WTC11 (cell line): ENCODE data around the gene FSD1L. TPM values are rescaled to one million over a fixed set of nuclear protein-coding genes. Genes with fewer than 3 reads are reported as not detected.

Experiments used
- ATAC-seq: fragments of 200-7000 bp; cut with Tn5 transposase; 2 replicates; pipeline ENCODE4 v1.10.0; 2021; ENCODE audit warnings: mild to moderate bottlenecking, moderate library complexity
- CTCF ChIA-PET: fragments of 300-600 bp; sonication (Branson Sonifier 250); formaldehyde crosslinking; loops from one replicate; lab custom pipeline; 2021; ENCODE audit warnings: antibody characterized with exemption; lab: Charles Lee
- POLR2A ChIA-PET: fragments of 350-600 bp; sonication (Branson Sonifier 250); formaldehyde crosslinking; loops from one replicate; lab custom pipeline; 2021; ENCODE audit warnings: antibody characterized with exemption; lab: Charles Lee
- DNase-seq: peaks from one replicate; pipeline ENCODE4 v3.0.0; 2021; ENCODE audit warnings: low spot score
- H3K27ac Mint-ChIP-seq: 2 replicates; pipeline ENCODE4 v1.8.0; 2021; ENCODE audit warnings: mixed read lengths
- H3K27me3 Mint-ChIP-seq: 2 replicates; pipeline ENCODE4 v1.8.0; 2021; ENCODE audit warnings: low read depth, mild to moderate bottlenecking, moderate library complexity, mixed read lengths
- H3K36me3 Mint-ChIP-seq: 2 replicates; pipeline ENCODE4 v1.8.0; 2021; ENCODE audit warnings: mixed read lengths
- H3K4me1 Mint-ChIP-seq: 2 replicates; pipeline ENCODE4 v1.8.0; 2022; ENCODE audit warnings: mixed read lengths
- H3K4me3 Mint-ChIP-seq: 2 replicates; pipeline ENCODE4 v1.8.0; 2021; ENCODE audit warnings: mild to moderate bottlenecking, moderate library complexity, mixed read lengths
- H3K9me3 Mint-ChIP-seq: 2 replicates; pipeline ENCODE4 v1.8.0; 2021; ENCODE audit warnings: mixed read lengths
- ATF6 ChIP-seq: sonication (generic); formaldehyde crosslinking; IDR thresholded peaks from 2 replicates; pipeline ENCODE4 v1.8.1; 2023; ENCODE audit warnings: mild to moderate bottlenecking, missing genetic modification reagents
- KAT7 ChIP-seq: sonication (generic); formaldehyde crosslinking; IDR thresholded peaks from 2 replicates; pipeline ENCODE4 v1.8.1; 2023; ENCODE audit warnings: missing genetic modification reagents, mild to moderate bottlenecking, borderline replicate concordance
- MXD4 ChIP-seq: fragments of 250-450 bp; sonication (Bioruptor Pico); IDR thresholded peaks from 2 replicates; pipeline ENCODE4 v1.8.0; 2021; ENCODE audit warnings: mild to moderate bottlenecking, moderate library complexity, borderline replicate concordance
- MYBL2 ChIP-seq: sonication (generic); formaldehyde crosslinking; IDR thresholded peaks from 2 replicates; pipeline ENCODE4 v1.8.1; 2023; ENCODE audit warnings: mild to moderate bottlenecking, moderate library complexity, missing genetic modification reagents
- NR3C1 ChIP-seq: sonication (generic); formaldehyde crosslinking; conservative IDR thresholded peaks from 2 replicates; pipeline ENCODE4 v1.8.1; 2023; ENCODE audit warnings: low read depth, mild to moderate bottlenecking, missing genetic modification reagents
- RORB ChIP-seq: fragments of 250-450 bp; sonication (Bioruptor Pico); IDR thresholded peaks from 2 replicates; pipeline ENCODE4 v1.9.0; 2021; ENCODE audit warnings: mild to moderate bottlenecking
- SMAD4 ChIP-seq: sonication (generic); formaldehyde crosslinking; IDR thresholded peaks from 2 replicates; pipeline ENCODE4 v1.8.0; 2022; ENCODE audit warnings: mild to moderate bottlenecking, missing genetic modification reagents
- TEAD1 ChIP-seq: sonication (generic); formaldehyde crosslinking; IDR thresholded peaks from 2 replicates; pipeline ENCODE4 v1.8.0; 2022; ENCODE audit warnings: mild to moderate bottlenecking, missing genetic modification reagents
- ZNF121 ChIP-seq: sonication (generic); formaldehyde crosslinking; IDR thresholded peaks from 2 replicates; pipeline ENCODE4 v1.8.0; 2023; ENCODE audit warnings: missing genetic modification reagents
- ZNF317 ChIP-seq: sonication (generic); formaldehyde crosslinking; IDR thresholded peaks from 2 replicates; pipeline ENCODE4 v1.8.1; 2023; ENCODE audit warnings: low read depth, mild to moderate bottlenecking, moderate library complexity, missing genetic modification reagents, borderline replicate concordance
- ZNF396 ChIP-seq: fragments of 250-450 bp; sonication (Bioruptor Pico); IDR thresholded peaks from 2 replicates; pipeline ENCODE4 v1.8.0; 2021; ENCODE audit warnings: mild to moderate bottlenecking, moderate library complexity, borderline replicate concordance
- total RNA-seq: library from RNA; stranded (reverse); gene quantifications from 3 replicates; pipeline ENCODE4 v1.2.3, GENCODE V29; 2021
- TF ChIP-seq, protein P1 (sequence below): sonication (generic); formaldehyde crosslinking; IDR thresholded peaks from 2 replicates; pipeline ENCODE4 v1.8.1; 2023; ENCODE audit warnings: mild to moderate bottlenecking, missing genetic modification reagents
- TF ChIP-seq, protein P2 (sequence below): sonication (generic); formaldehyde crosslinking; IDR thresholded peaks from 2 replicates; pipeline ENCODE4 v1.8.0; 2023; ENCODE audit warnings: missing genetic modification reagents, mild to moderate bottlenecking, borderline replicate concordance
- TF ChIP-seq, protein P3 (sequence below): fragments of 250-450 bp; sonication (Bioruptor Pico); conservative IDR thresholded peaks from 2 replicates; pipeline ENCODE4 v1.9.0; 2021; ENCODE audit warnings: mild to moderate bottlenecking
- TF ChIP-seq, protein P4 (sequence below): sonication (generic); formaldehyde crosslinking; IDR thresholded peaks from 2 replicates; pipeline ENCODE4 v1.8.0; 2022; ENCODE audit warnings: missing genetic modification reagents

FSD1L gene
- total RNA-seq, 1 experiment from 2014 or later = 5.3 TPM

GRCh38 chr9:105401651-105402050, 46.2 kb upstream of the FSD1L start:
- Mint-ChIP-seq H3K4me1 (peaks cover 50% of the 10 kb centered on the region), H3K27me3 (no peaks in the 10 kb centered on the region), H3K9me3 (peaks cover 5% of the 10 kb centered on the region), H3K36me3 (peaks cover 3% of the 10 kb centered on the region), H3K27ac (peak overlapping the region; percentile 81), H3K4me3 (no peak overlapping the region)
- DNase-seq = no peak
- TF ChIP-seq TEAD1 (CRISPR knock-in tag) (no peak), MXD4 (CRISPR knock-in tag) (no peak), ZNF396 (CRISPR knock-in tag) (no peak), SMAD4 (CRISPR knock-in tag) (no peak), RORB (CRISPR knock-in tag) (no peak), ZNF317 (CRISPR knock-in tag) (no peak), ZNF121 (CRISPR knock-in tag) (no peak), ATF6 (no peak), NR3C1 (no peak), KAT7 (CRISPR knock-in tag) (no peak), MYBL2 (CRISPR knock-in tag) (no peak)
- TF ChIP-seq, protein P1, sequence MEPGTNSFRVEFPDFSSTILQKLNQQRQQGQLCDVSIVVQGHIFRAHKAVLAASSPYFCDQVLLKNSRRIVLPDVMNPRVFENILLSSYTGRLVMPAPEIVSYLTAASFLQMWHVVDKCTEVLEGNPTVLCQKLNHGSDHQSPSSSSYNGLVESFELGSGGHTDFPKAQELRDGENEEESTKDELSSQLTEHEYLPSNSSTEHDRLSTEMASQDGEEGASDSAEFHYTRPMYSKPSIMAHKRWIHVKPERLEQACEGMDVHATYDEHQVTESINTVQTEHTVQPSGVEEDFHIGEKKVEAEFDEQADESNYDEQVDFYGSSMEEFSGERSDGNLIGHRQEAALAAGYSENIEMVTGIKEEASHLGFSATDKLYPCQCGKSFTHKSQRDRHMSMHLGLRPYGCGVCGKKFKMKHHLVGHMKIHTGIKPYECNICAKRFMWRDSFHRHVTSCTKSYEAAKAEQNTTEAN (CRISPR knock-in tag) = no peak
- TF ChIP-seq, protein P2, sequence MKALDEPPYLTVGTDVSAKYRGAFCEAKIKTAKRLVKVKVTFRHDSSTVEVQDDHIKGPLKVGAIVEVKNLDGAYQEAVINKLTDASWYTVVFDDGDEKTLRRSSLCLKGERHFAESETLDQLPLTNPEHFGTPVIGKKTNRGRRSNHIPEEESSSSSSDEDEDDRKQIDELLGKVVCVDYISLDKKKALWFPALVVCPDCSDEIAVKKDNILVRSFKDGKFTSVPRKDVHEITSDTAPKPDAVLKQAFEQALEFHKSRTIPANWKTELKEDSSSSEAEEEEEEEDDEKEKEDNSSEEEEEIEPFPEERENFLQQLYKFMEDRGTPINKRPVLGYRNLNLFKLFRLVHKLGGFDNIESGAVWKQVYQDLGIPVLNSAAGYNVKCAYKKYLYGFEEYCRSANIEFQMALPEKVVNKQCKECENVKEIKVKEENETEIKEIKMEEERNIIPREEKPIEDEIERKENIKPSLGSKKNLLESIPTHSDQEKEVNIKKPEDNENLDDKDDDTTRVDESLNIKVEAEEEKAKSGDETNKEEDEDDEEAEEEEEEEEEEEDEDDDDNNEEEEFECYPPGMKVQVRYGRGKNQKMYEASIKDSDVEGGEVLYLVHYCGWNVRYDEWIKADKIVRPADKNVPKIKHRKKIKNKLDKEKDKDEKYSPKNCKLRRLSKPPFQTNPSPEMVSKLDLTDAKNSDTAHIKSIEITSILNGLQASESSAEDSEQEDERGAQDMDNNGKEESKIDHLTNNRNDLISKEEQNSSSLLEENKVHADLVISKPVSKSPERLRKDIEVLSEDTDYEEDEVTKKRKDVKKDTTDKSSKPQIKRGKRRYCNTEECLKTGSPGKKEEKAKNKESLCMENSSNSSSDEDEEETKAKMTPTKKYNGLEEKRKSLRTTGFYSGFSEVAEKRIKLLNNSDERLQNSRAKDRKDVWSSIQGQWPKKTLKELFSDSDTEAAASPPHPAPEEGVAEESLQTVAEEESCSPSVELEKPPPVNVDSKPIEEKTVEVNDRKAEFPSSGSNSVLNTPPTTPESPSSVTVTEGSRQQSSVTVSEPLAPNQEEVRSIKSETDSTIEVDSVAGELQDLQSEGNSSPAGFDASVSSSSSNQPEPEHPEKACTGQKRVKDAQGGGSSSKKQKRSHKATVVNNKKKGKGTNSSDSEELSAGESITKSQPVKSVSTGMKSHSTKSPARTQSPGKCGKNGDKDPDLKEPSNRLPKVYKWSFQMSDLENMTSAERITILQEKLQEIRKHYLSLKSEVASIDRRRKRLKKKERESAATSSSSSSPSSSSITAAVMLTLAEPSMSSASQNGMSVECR = no peak
- TF ChIP-seq, protein P3, sequence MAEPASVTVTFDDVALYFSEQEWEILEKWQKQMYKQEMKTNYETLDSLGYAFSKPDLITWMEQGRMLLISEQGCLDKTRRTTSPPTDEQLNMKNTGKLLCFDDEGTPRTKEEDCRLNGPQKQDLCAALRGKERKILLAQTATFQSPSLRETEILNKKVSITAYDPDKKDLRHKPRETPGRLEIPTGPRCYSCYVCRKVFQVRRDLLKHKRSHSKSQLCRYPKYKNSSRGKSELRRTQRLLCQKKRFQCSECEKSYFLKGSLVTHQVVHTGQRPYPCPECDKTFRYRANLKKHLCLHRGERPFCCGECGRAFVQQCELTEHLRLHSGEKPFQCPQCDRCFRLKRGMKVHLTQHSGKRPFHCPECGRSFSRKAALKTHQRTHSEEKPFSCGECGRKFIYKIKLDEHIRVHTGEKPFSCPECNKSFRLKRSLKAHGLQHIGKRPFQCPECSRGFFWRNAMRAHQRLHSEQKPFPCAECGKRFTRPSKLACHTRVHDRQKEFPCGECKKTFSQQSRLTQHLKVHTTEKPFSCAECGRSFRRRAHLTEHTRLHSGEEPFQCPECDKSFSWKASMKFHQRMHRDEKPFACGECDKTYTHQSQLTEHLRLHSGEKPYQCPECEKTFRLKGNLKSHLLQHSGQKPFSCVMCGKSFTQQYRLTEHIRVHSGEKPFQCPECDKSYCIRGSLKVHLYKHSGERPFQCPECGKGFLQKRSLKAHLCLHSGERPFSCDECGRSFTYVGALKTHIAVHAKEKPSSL (CRISPR knock-in tag) = no peak
- TF ChIP-seq, protein P4, sequence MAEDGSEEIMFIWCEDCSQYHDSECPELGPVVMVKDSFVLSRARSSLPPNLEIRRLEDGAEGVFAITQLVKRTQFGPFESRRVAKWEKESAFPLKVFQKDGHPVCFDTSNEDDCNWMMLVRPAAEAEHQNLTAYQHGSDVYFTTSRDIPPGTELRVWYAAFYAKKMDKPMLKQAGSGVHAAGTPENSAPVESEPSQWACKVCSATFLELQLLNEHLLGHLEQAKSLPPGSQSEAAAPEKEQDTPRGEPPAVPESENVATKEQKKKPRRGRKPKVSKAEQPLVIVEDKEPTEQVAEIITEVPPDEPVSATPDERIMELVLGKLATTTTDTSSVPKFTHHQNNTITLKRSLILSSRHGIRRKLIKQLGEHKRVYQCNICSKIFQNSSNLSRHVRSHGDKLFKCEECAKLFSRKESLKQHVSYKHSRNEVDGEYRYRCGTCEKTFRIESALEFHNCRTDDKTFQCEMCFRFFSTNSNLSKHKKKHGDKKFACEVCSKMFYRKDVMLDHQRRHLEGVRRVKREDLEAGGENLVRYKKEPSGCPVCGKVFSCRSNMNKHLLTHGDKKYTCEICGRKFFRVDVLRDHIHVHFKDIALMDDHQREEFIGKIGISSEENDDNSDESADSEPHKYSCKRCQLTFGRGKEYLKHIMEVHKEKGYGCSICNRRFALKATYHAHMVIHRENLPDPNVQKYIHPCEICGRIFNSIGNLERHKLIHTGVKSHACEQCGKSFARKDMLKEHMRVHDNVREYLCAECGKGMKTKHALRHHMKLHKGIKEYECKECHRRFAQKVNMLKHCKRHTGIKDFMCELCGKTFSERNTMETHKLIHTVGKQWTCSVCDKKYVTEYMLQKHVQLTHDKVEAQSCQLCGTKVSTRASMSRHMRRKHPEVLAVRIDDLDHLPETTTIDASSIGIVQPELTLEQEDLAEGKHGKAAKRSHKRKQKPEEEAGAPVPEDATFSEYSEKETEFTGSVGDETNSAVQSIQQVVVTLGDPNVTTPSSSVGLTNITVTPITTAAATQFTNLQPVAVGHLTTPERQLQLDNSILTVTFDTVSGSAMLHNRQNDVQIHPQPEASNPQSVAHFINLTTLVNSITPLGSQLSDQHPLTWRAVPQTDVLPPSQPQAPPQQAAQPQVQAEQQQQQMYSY (CRISPR knock-in tag) = no peak
- ATAC-seq = peak; percentile 49
- ChIA-PET CTCF (interaction anchor here (0.7 to 1.0 kb wide), 2 partner anchors 16 to 247 kb away, joined by 3 to 4 read pairs; no protein-coding TSS in a partner anchor), POLR2A (no interaction called here)
